H1 (cell line): ENCODE results near the gene USP10. TPM values are rescaled to one million over a fixed set of nuclear protein-coding genes. Genes with fewer than 3 reads are reported as not detected.
A peak's percentile ranks its signal among the peaks of the same experiment; 100 is the strongest.

Experiments
- CTCF ChIA-PET: fragments of 300-600 bp; sonication (Branson Sonifier 250); formaldehyde crosslinking; loops from one replicate; lab custom pipeline; 2021; ENCODE audit not compliant: partially characterized antibody; lab: Charles Lee
- POLR2A ChIA-PET: fragments of 300-600 bp; sonication (Branson Sonifier 250); formaldehyde crosslinking; loops from one replicate; lab custom pipeline; 2021; ENCODE audit warnings: inconsistent platforms; ENCODE audit not compliant: partially characterized antibody; lab: Charles Lee
- DNase-seq, 2 experiments: peaks; one replicate each; pipeline versions ENCODE4 v3.0.0 to v3.0.0-alpha.2; 2010 to 2022; ENCODE audit warnings: low spot score in 2 of 2, low read depth in 1 of 2, mixed read lengths in 1 of 2
- FAIRE-seq: peaks from 2 replicates; lab custom pipeline; 2011; peaks lifted over from hg19 to GRCh38; lab: Jason Lieb, UNC
- H2AFZ ChIP-seq: 2 replicates; pipeline ENCODE4 v1.8.1; 2012; ENCODE audit warnings: low read length, inconsistent platforms
- H2AK5ac ChIP-seq: 2 replicates; pipeline ENCODE4 v1.6.1; 2013; ENCODE audit warnings: low read depth, low read length
- H2BK120ac ChIP-seq: replicated peaks from 2 replicates; pipeline ENCODE3; 2013; ENCODE audit warnings: low read depth, low read length, inconsistent platforms
- H2BK12ac ChIP-seq: 2 replicates; pipeline ENCODE4 v1.6.1; 2013; ENCODE audit warnings: low read depth, low read length
- H2BK15ac ChIP-seq: 2 replicates; pipeline ENCODE4 v1.6.1; 2013; ENCODE audit warnings: low read length
- H2BK20ac ChIP-seq: 2 replicates; pipeline ENCODE4 v1.6.1; 2013; ENCODE audit warnings: low read length
- H2BK5ac ChIP-seq: 2 replicates; pipeline ENCODE4 v1.6.1; 2013; ENCODE audit warnings: low read depth, low read length
- H3K14ac ChIP-seq: 2 replicates; pipeline ENCODE4 v1.6.1; 2013; ENCODE audit warnings: inconsistent platforms; ENCODE audit not compliant: insufficient read length
- H3K18ac ChIP-seq: 2 replicates; pipeline ENCODE4 v1.6.1; 2013; ENCODE audit warnings: low read length; ENCODE audit errors: extremely low read depth
- H3K23ac ChIP-seq: 2 replicates; pipeline ENCODE4 v1.6.1; 2013; ENCODE audit warnings: inconsistent platforms; ENCODE audit not compliant: insufficient read length
- H3K23me2 ChIP-seq: 2 replicates; pipeline ENCODE4 v1.6.1; 2013; ENCODE audit warnings: low read depth, low read length
- H3K27ac ChIP-seq: 2 replicates; pipeline ENCODE4 v1.6.1; 2011; ENCODE audit warnings: low read depth, low read length, inconsistent platforms
- H3K27me3 ChIP-seq, 4 experiments: replicated peaks in 1 of 4; 1 replicate in 1 of 4; 2 replicates in 3 of 4; pipeline versions ENCODE4 v1.6.1 to v1.8.1; 2011 to 2013; ENCODE audit warnings: low read length in 3 of 4, mild to moderate bottlenecking in 3 of 4, inconsistent platforms in 2 of 4, mixed read lengths in 2 of 4, moderate library complexity in 1 of 4; ENCODE audit not compliant: control insufficient read depth in 3 of 4, insufficient read depth in 3 of 4; ENCODE audit errors: extremely low read depth in 1 of 4
- H3K36me3 ChIP-seq, 4 experiments: 2 replicates each; pipeline versions ENCODE4 v1.6.1 to v1.8.1; 2011 to 2013; ENCODE audit warnings: mild to moderate bottlenecking in 4 of 4, low read length in 3 of 4, moderate library complexity in 2 of 4, control low read depth in 1 of 4, inconsistent platforms in 1 of 4; ENCODE audit not compliant: insufficient read depth in 4 of 4, control insufficient read depth in 2 of 4
- H3K4ac ChIP-seq: replicated peaks from 2 replicates; pipeline ENCODE3; 2013; ENCODE audit warnings: low read length, low read depth, mixed read lengths, inconsistent platforms; ENCODE audit not compliant: insufficient read length
- H3K4me1 ChIP-seq, 4 experiments: replicated peaks in 1 of 4; 1 replicate in 1 of 4; 2 replicates in 3 of 4; pipeline versions ENCODE4 v1.6.1 to v1.8.1; 2011 to 2013; ENCODE audit warnings: low read length in 3 of 4, inconsistent platforms in 2 of 4, mixed read lengths in 1 of 4; ENCODE audit not compliant: insufficient read depth in 4 of 4, control insufficient read depth in 3 of 4
- H3K4me2 ChIP-seq, 2 experiments: 2 replicates each; pipeline versions ENCODE4 v1.6.1 to v1.8.1; 2011 to 2013; ENCODE audit warnings: low read depth in 2 of 2, low read length in 2 of 2, control low read depth in 1 of 2, inconsistent platforms in 1 of 2, mild to moderate bottlenecking in 1 of 2; ENCODE audit not compliant: insufficient read depth in 1 of 2
- H3K4me3 ChIP-seq, 4 experiments: fragments of 200-600, 300-600 bp in 1 of 4; sonication (generic), shearing (Covaris generic), sonication (Bioruptor Twin) in 1 of 4; 2 replicates each; pipeline versions ENCODE4 v1.5.1 to v1.8.1; 2011 to 2016; ENCODE audit warnings: low read length in 4 of 4, low read depth in 3 of 4, control low read depth in 2 of 4, inconsistent platforms in 2 of 4, mild to moderate bottlenecking in 2 of 4, mixed read lengths in 1 of 4, moderate library complexity in 1 of 4; ENCODE audit not compliant: insufficient read depth in 2 of 4; ENCODE audit errors: extremely low read depth in 1 of 4
- H3K56ac ChIP-seq: replicated peaks from 2 replicates; pipeline ENCODE3; 2013; ENCODE audit warnings: low read depth, mild to moderate bottlenecking, mixed read lengths, low read length, inconsistent platforms; ENCODE audit not compliant: insufficient read length
- H3K79me1 ChIP-seq: 2 replicates; pipeline ENCODE4 v1.6.1; 2013; ENCODE audit warnings: low read depth, low read length, control low read depth
- H3K79me2 ChIP-seq, 2 experiments: 2 replicates each; pipeline versions ENCODE4 v1.6.1 to v1.8.1; 2012 to 2013; ENCODE audit warnings: low read length in 2 of 2, mild to moderate bottlenecking in 2 of 2, inconsistent platforms in 1 of 2; ENCODE audit not compliant: insufficient read depth in 2 of 2, control insufficient read depth in 1 of 2
- H3K9ac ChIP-seq, 4 experiments: replicated peaks in 1 of 4; 1 replicate in 1 of 4; 2 replicates in 3 of 4; pipeline versions ENCODE4 v1.6.1 to v1.8.1; 2011 to 2013; ENCODE audit warnings: low read depth in 3 of 4, low read length in 3 of 4, control low read depth in 2 of 4, mild to moderate bottlenecking in 2 of 4, moderate library complexity in 2 of 4, inconsistent platforms in 1 of 4; ENCODE audit errors: extremely low read depth in 1 of 4
- H3K9me3 ChIP-seq, 2 experiments: 2 replicates each; pipeline versions ENCODE4 v1.6.1 to v1.8.1; 2012 to 2013; ENCODE audit warnings: mild to moderate bottlenecking in 2 of 2, moderate library complexity in 2 of 2, control low read depth in 1 of 2, inconsistent platforms in 1 of 2, low read depth in 1 of 2, low read length in 1 of 2, mixed read lengths in 1 of 2; ENCODE audit not compliant: insufficient read depth in 2 of 2
- H4K20me1 ChIP-seq, 2 experiments: replicated peaks in 1 of 2; 2 replicates each; pipeline versions ENCODE3 to v1.8.1; 2011 to 2013; ENCODE audit warnings: inconsistent platforms in 2 of 2, low read length in 2 of 2, mild to moderate bottlenecking in 1 of 2; ENCODE audit not compliant: insufficient read depth in 2 of 2, control insufficient read depth in 1 of 2
- H4K5ac ChIP-seq: 2 replicates; pipeline ENCODE4 v1.6.1; 2013; ENCODE audit warnings: low read length, low read depth, mixed read lengths, inconsistent platforms; ENCODE audit not compliant: insufficient read length
- H4K8ac ChIP-seq: 2 replicates; pipeline ENCODE4 v1.8.0; 2013; ENCODE audit warnings: mild to moderate bottlenecking, moderate library complexity, low read length, inconsistent platforms; ENCODE audit not compliant: insufficient read depth; ENCODE audit errors: extremely low read depth
- H4K91ac ChIP-seq: replicated peaks from 2 replicates; pipeline ENCODE3; 2013; ENCODE audit warnings: low read length, mixed read lengths, inconsistent platforms; ENCODE audit not compliant: insufficient read length
- ATF3 ChIP-seq: IDR thresholded peaks from 2 replicates; pipeline ENCODE4 v1.6.1; 2011; ENCODE audit warnings: low read depth, mild to moderate bottlenecking, low read length; ENCODE audit not compliant: insufficient read depth
- CHD1 ChIP-seq: IDR thresholded peaks from 2 replicates; pipeline ENCODE4 v1.6.1; 2012; ENCODE audit warnings: low read depth, low read length, improper control_type of control experiment
- CTBP2 ChIP-seq: IDR thresholded peaks from 2 replicates; pipeline ENCODE4 v1.7.0; 2011; ENCODE audit warnings: borderline replicate concordance, mild to moderate bottlenecking, moderate library complexity, mixed read lengths, low read length; ENCODE audit not compliant: insufficient read depth, insufficient read length
- HDAC2 ChIP-seq, 2 experiments: fragments of 300-600 bp in 1 of 2; sonication (generic) in 1 of 2; IDR thresholded peaks; 2 replicates each; pipeline ENCODE4 v1.6.1; 2011 to 2012; ENCODE audit warnings: low read depth in 2 of 2, low read length in 2 of 2, mild to moderate bottlenecking in 2 of 2, moderate library complexity in 2 of 2, borderline replicate concordance in 1 of 2, inconsistent platforms in 1 of 2
- MAFK ChIP-seq: IDR thresholded peaks from 2 replicates; pipeline ENCODE4 v1.6.1; 2012; ENCODE audit warnings: low read depth, mild to moderate bottlenecking, improper control_type of control experiment, low read length
- POU5F1 ChIP-seq: IDR thresholded peaks from 2 replicates; pipeline ENCODE4 v1.6.1; 2011; ENCODE audit warnings: low read depth, mild to moderate bottlenecking, low read length, moderate library complexity
- RAD21 ChIP-seq, 2 experiments: IDR thresholded peaks in 1 of 2; conservative IDR thresholded peaks in 1 of 2; 2 replicates each; pipeline ENCODE4 v1.6.1; 2011; ENCODE audit warnings: low read depth in 2 of 2, low read length in 2 of 2, improper control_type of control experiment in 1 of 2, inconsistent platforms in 1 of 2, mild to moderate bottlenecking in 1 of 2, moderate library complexity in 1 of 2
- RFX5 ChIP-seq: IDR thresholded peaks from 2 replicates; pipeline ENCODE4 v1.6.1; 2011; ENCODE audit warnings: low read depth, low read length, improper control_type of control experiment, borderline replicate concordance
- SIRT6 ChIP-seq: IDR thresholded peaks from one replicate; pipeline ENCODE4 v1.7.1; 2012; ENCODE audit warnings: low read length, inconsistent platforms
- SIX5 ChIP-seq: IDR thresholded peaks from 2 replicates; pipeline ENCODE4 v1.6.1; 2011; ENCODE audit warnings: mild to moderate bottlenecking, low read depth, low read length
- SUZ12 ChIP-seq: fragments of 200-600 bp; sonication (generic); IDR thresholded peaks from 2 replicates; pipeline ENCODE4 v1.6.1; 2012; ENCODE audit warnings: mild to moderate bottlenecking, inconsistent platforms, low read length, moderate library complexity, mixed read lengths
- WGBS, 2 experiments: shearing (Covaris generic) in 1 of 2; methylation state at CpG; one replicate each; pipeline versions ENCODE4 v1.1.6 to v1.1.7; 2013 to 2015; ENCODE audit warnings: low lambda C conversion rate in 2 of 2, mixed read lengths in 2 of 2, inconsistent platforms in 1 of 2, low coverage in 1 of 2, missing lambda C conversion rate in 1 of 2; ENCODE audit not compliant: insufficient replicate concordance in 2 of 2, insufficient coverage in 1 of 2, insufficient read length in 1 of 2; ENCODE audit errors: extremely low coverage in 1 of 2, missing lambda C conversion rate in 1 of 2; 5-methylcytosine and 5-hydroxymethylcytosine counted together
- polyA plus RNA-seq, 7 experiments: library from polyadenylated mRNA; depleted of rRNA in 3 of 7; stranded (reverse) in 5 of 7; unstranded in 2 of 7; fragments of >200 nt in 5 of 7; fragments of 200-250 nt in 2 of 7; gene quantifications; 1 replicate in 5 of 7; 2 replicates in 1 of 7; 4 replicates in 1 of 7; pipeline versions ENCODE4 v1.2.1 to v1.2.3, GENCODE V29; 2011 to 2013; ENCODE audit warnings: missing spikeins in 2 of 7, mixed read lengths in 2 of 7
- total RNA-seq: library from RNA; stranded (reverse); fragmentation: NEBNext Ultra II Directional; extraction: Animal tissue kit (Norgen Biotek cat#: 25700); gene quantifications from 2 replicates; pipeline ENCODE4 v1.2.1, GENCODE V29; 2021

USP10 gene
- total and polyA plus RNA-seq, 2 of the 8 experiments (the other 6 are each of a cell fraction or from before 2014, with no cell fraction given), result 171 to 195 TPM

- CTCF ChIA-PET, result interaction anchor here (0.6 to 7.8 kb wide), 6 partner anchors 45 to 154 kb away, joined by 3 to 98 read pairs (median 4); no protein-coding TSS in a partner anchor
- POLR2A ChIA-PET, result interaction anchor here (1.0 kb wide), 1 partner anchor 33 kb away, joined by 5 read pairs; no protein-coding TSS in a partner anchor
- no peak overlapping the region for H2AFZ ChIP-seq
- TF ChIP-seq HDAC2 (IDR thresholded peaks at IDR 0.05; ENCODE audit: borderline replicate concordance in 1 of 2, low read depth in 2 of 2, low read length in 2 of 2) (no peak), MAFK (no peak), SIRT6 (no peak), RFX5 (no peak), SUZ12 (no peak), POU5F1 (no peak), CTBP2 (no peak), CHD1 (no peak), SIX5 (no peak), RAD21 (IDR thresholded peaks at IDR 0.05 in 1 of 2, conservative IDR thresholded peaks at IDR 0.05 in 1 of 2; ENCODE audit: low read depth in 2 of 2, low read length in 2 of 2) (no peak), ATF3 (no peak)
Observed at GRCh38 chr16:84667600-84668309, 32.0 kb upstream of the USP10 start.

More at GRCh38 chr16:84667600-84668309, 32.0 kb upstream of the USP10 start:
- no peak overlapping the region for H3K27ac ChIP-seq
- no peak overlapping the region for H4K5ac ChIP-seq
- H3K79me1 ChIP-seq, result no peaks in the 10 kb centered on the region
- no peak overlapping the region for H3K23ac ChIP-seq
- no peak for FAIRE-seq
- no peak overlapping the region for H3K9ac ChIP-seq
- 0 out of 2 replicates have a peak overlapping the region, but pooled peaks have one; percentile 39 for H2AK5ac ChIP-seq
- no peaks in the 10 kb centered on the region for H4K20me1 ChIP-seq
- H3K79me2 ChIP-seq, result no peaks in the 10 kb centered on the region
- no peak overlapping the region for H3K14ac ChIP-seq
- H3K4me1 ChIP-seq, result peaks cover 1 to 9% (median 6%) of the 10 kb centered on the region in 4 experiments; a peak in 4 of 7 replicates
- no peaks in the 10 kb centered on the region for H3K23me2 ChIP-seq
- no peak overlapping the region for H4K8ac ChIP-seq
- no peak overlapping the region for H3K4me3 ChIP-seq
- H3K36me3 ChIP-seq, result peaks cover 0 to 3% (median 0%) of the 10 kb centered on the region in 4 experiments; a peak in 1 of 8 replicates
- no peaks in the 10 kb centered on the region for H3K9me3 ChIP-seq
- H2BK15ac ChIP-seq, result 0 out of 2 replicates have a peak overlapping the region, but pooled peaks have one; percentile 81
- H2BK120ac ChIP-seq, result no peak overlapping the region
- no peak overlapping the region for H3K4ac ChIP-seq
- H2BK5ac ChIP-seq, result no peak overlapping the region
- H2BK12ac ChIP-seq, result peak overlapping the region; percentile 95; the same call in 1 of the 2 replicates
- H3K18ac ChIP-seq, result peak overlapping the region; percentile 51; the same call in 1 of the 2 replicates
- no peak overlapping the region for H3K56ac ChIP-seq
- 76% methylated on average over 16 of the region's 16 CpGs; no CpG with 5 or more reads in 1 of the 2 experiments for WGBS, 2 experiments
- peak overlapping the region; percentile 13 to 41; a peak in 2 of 4 replicates for H3K4me2 ChIP-seq
- H2BK20ac ChIP-seq, result peak overlapping the region; percentile 97
- H3K27me3 ChIP-seq, result no peaks in the 10 kb centered on the region
- H4K91ac ChIP-seq, result no peak overlapping the region
- DNase-seq, result no peak
